NCI-H1694 treated with DMSO at 0.1 percent for 48 hours (cell line): ENCODE measurements around the gene ENTPD5.
"Not testable (repeated sequence)": the region's sequence is repeated elsewhere in the genome, so short reads cannot be mapped to it uniquely, and the experiment has no call there.

Experiments
- DNase-seq: peaks from one replicate; lab custom pipeline; 2025; lab: John Stamatoyannopoulos, UW

ENTPD5 gene

GRCh38 chr14:74005664-74006063 lies 13.4 kb downstream of the ENTPD5 start:
- not testable (repeated sequence) for DNase-seq

- no peak for DNase-seq
Measured at GRCh38 chr14:73998726-73999125, 20.4 kb downstream of the ENTPD5 start.

- no peak for DNase-seq
Measured at GRCh38 chr14:73997944-73998447, 21.1 kb downstream of the ENTPD5 start.

- no peak for DNase-seq
Measured at GRCh38 chr14:73997108-73997943, 21.8 kb downstream of the ENTPD5 start.

- no peak for DNase-seq
Measured at GRCh38 chr14:73996731-73997107, 22.4 kb downstream of the ENTPD5 start.

- DNase-seq, result no peak
Measured at GRCh38 chr14:73995977-73996378, 23.1 kb downstream of the ENTPD5 start.

- not testable (repeated sequence) for DNase-seq
Measured at GRCh38 chr14:73994926-73995325, 24.2 kb downstream of the ENTPD5 start.

GRCh38 chr14:73991092-73991491 lies 28.0 kb downstream of the ENTPD5 start:
- DNase-seq, result no peak

- DNase-seq, result not testable (repeated sequence)
Measured at GRCh38 chr14:73988656-73989055, 30.4 kb downstream of the ENTPD5 start.

- no peak for DNase-seq
Measured at GRCh38 chr14:73988065-73988464, 31.0 kb downstream of the ENTPD5 start.

- no peak for DNase-seq
Measured at GRCh38 chr14:73977896-73978295, 41.2 kb downstream of the ENTPD5 start.

- no peak for DNase-seq
Measured at GRCh38 chr14:73976125-73976524, 43.0 kb downstream of the ENTPD5 start.

- DNase-seq, result no peak
Measured at GRCh38 chr14:73973497-73973896, 45.6 kb downstream of the ENTPD5 start.

GRCh38 chr14:73968885-73969284 lies 50.2 kb downstream of the ENTPD5 start:
- no peak for DNase-seq

- DNase-seq, result no peak
Measured at GRCh38 chr14:73965216-73965615, 53.9 kb downstream of the ENTPD5 start.

- DNase-seq, result no peak
Measured at GRCh38 chr14:73961192-73961591, 57.9 kb downstream of the ENTPD5 start.

- no peak for DNase-seq
Measured at GRCh38 chr14:73958591-73958990, 60.5 kb downstream of the ENTPD5 start.

GRCh38 chr14:73955674-73956073 lies 63.4 kb downstream of the ENTPD5 start:
- no peak for DNase-seq

GRCh38 chr14:73953731-73954130 lies 65.4 kb downstream of the ENTPD5 start:
- DNase-seq, result no peak

GRCh38 chr14:73949752-73950734 lies 69.0 kb downstream of the ENTPD5 start, which contains the start of the genes COQ6 and FAM161B:
Gene COQ6, plus strand, starts transcription at chr14:73950302. Its CDS starts 31 bp downstream, at chr14:73950333.
Gene FAM161B, minus strand, starts transcription at chr14:73950094. Its CDS starts 68 bp downstream, at chr14:73950026.
- DNase-seq, result peak; percentile 99

- no peak for DNase-seq
Measured at GRCh38 chr14:73945159-73945670, 73.9 kb downstream of the ENTPD5 start.
